ENCODE measurements around the gene TOB1.

TOB1 gene

GRCh38 chr17:50832864-50833381 lies 33.2 kb downstream of the TOB1 start:
- DNase-seq (ENCODE audit: low read depth in 2 of 3, low spot score in 2 of 3) = no peak

- no peak for DNase-seq (ENCODE audit: low read depth in 2 of 3, low spot score in 2 of 3)
These were observed 33.8 kb downstream of the TOB1 start for GRCh38 chr17:50832267-50832863.

- no peak for DNase-seq (ENCODE audit: low read depth in 2 of 3, low spot score in 2 of 3)
These were observed 34.7 kb downstream of the TOB1 start for GRCh38 chr17:50831471-50831928.

DNA sequence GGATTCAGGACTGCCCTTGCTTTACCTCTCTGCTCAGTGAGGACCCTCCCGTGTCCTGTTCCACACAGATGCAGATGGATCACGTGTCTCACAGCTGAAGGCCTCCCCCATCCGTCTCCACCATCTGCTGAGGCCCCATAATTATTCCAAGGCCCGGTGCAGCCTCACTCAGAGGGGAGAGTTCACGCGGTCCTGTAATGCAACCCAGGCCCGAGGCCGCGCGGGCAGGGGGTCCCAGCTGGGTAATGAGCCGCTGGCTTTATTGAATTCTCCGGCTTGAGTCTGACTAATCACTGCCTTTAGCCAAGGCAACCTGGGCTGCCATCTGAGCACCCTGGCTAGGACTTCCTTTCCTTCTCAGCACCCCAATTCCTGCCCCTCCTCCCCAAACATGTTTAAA lies 35.2 kb downstream of the TOB1 start:
- no peak for DNase-seq (ENCODE audit: low read depth in 2 of 3, low spot score in 2 of 3)

- DNase-seq (ENCODE audit: low read depth in 2 of 3, low spot score in 2 of 3) = no peak
These were observed 35.8 kb downstream of the TOB1 start for GRCh38 chr17:50830352-50830751.

DNA sequence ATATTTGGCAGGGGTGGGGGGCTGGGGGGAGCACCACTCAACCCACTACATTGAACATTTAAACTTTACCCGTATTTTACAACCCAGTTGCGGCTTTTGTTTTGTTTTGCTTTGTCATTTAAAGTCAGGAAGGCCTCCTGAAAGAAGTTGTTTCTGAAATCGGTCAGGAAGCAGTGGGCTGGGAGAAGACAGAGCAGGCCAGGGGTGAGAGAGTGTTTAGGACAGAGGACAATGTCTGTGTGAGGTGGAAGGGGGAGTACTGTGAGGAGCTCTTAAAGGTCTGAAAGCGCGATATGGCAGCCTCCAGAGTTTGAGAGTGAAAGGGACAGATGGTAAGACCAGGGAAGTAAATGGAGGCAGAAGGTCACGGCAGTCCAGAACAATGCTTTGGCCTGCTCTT lies 36.8 kb downstream of the TOB1 start:
- DNase-seq (ENCODE audit: low read depth in 2 of 3, low spot score in 2 of 3) = no peak

DNA sequence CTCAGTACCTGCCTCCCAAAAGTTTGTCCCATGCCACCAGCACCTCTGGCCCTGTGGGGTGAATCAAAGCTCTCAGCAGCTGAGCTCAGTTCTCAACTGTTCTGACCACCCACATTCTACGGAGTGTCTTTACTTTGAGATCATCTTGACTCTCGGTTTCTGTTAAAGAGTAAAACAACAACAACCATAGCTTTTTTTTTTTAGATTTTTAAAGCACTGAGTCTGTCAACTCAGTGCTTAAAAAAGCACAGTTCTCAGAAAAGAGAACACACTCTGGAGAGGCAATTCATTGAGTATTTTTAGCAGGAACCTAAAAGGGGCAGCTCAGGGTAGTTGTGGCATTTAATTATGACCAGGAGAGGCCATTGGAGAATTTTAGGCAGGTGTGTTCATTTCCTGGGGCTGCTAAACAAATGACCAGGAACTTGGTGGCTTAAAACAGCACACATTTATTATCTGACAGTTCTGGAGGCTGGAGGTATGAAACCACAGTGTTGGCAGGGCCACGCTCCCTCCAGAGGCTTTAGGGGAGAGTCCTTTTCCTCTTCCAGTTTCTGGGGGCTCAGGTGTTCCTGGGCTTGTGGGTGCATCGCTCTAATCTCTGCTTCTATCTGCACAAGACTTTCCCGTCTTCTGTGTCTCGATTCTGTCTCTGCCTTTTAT lies 37.5 kb downstream of the TOB1 start:
- DNase-seq (ENCODE audit: low read depth in 2 of 3, low spot score in 2 of 3) = no peak

DNA sequence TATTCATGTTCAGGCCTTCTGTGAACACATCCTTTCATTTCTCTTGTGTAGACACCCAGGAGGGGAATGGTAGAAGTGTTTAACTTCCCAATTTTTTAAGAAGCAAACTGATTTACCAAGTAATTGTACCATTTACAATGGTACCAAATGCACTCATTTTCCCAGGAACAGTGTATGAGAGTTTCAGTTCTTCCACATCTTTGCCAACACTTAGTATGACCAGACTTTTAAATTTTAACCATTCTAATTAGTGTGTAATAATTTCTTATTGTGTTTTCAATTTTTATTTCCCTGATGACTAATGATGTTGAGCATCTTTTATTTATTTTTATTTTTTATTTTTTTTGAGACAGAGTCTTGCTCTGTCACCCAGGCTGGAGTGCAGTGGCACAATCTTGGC lies 41.0 kb downstream of the TOB1 start:
- DNase-seq (ENCODE audit: low read depth in 2 of 3, low spot score in 2 of 3) = no peak

- DNase-seq (ENCODE audit: low read depth in 2 of 3, low spot score in 2 of 3) = no peak
These were observed 41.7 kb downstream of the TOB1 start for GRCh38 chr17:50824429-50824828.

GRCh38 chr17:50822550-50822949 lies 43.6 kb downstream of the TOB1 start:
- no peak for DNase-seq (ENCODE audit: low read depth in 2 of 3, low spot score in 2 of 3)

DNA sequence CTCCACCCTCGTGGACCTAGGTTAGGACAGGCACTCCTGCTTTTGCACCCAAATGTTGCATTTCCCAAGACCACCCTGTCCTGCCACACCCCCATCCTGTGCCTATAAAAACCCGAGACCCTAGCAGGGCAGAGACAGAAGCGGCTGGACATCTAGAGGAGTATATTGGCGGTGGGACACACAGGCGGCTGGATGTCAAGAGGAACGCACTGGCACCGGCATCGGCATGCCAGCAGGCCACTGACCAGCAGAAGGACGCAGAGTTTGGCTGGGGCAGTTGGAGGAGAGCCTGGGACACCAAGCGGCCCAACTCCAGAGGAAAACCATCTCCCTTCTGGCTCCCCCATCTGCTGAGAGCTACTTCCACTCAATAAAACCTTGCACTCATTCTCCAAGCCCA lies 45.5 kb downstream of the TOB1 start:
- DNase-seq (ENCODE audit: low read depth in 2 of 3, low spot score in 2 of 3) = no peak

- no peak for DNase-seq (ENCODE audit: low read depth in 2 of 3, low spot score in 2 of 3)
These were observed 47.1 kb downstream of the TOB1 start for GRCh38 chr17:50818921-50819657.

DNA sequence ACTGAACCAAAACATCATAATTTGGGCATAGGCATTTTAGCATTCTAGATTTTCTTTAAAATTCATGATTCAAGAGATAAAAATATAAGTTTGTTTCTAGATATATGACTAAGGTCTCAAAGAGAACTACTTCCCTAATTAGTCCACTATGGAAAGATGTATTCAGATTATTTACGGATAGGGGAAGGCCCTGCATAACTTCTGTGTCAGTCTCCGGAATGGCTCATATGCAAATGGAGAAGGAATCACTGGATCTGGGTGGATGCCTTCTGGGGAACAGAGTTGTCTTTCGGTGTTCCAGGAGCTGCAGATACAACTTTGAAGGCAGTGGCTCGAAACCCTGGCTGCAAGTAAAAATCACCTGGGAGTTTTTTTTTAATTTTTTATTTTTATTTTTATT lies 47.9 kb downstream of the TOB1 start:
- DNase-seq (ENCODE audit: low read depth in 2 of 3, low spot score in 2 of 3) = no peak

DNA sequence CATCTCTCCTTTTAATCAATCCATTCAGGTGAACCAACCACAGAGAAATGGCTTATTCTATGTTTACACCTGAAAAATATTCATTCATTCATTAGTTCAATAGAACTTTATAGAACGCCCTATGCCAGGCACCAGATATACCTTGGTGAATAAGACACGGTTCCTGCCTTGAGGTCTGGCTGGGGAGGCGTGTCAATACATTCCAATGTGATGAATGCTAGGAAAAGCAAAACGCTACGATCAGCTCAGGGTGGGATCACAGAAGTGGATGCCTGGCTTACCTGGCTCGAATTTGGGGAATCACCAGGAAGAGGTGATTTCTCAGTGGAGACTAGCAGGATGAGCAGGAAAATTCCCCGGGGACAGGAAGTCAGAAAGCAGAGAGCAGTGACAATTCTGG lies 48.3 kb downstream of the TOB1 start:
- no peak for DNase-seq (ENCODE audit: low read depth in 2 of 3, low spot score in 2 of 3)

DNA sequence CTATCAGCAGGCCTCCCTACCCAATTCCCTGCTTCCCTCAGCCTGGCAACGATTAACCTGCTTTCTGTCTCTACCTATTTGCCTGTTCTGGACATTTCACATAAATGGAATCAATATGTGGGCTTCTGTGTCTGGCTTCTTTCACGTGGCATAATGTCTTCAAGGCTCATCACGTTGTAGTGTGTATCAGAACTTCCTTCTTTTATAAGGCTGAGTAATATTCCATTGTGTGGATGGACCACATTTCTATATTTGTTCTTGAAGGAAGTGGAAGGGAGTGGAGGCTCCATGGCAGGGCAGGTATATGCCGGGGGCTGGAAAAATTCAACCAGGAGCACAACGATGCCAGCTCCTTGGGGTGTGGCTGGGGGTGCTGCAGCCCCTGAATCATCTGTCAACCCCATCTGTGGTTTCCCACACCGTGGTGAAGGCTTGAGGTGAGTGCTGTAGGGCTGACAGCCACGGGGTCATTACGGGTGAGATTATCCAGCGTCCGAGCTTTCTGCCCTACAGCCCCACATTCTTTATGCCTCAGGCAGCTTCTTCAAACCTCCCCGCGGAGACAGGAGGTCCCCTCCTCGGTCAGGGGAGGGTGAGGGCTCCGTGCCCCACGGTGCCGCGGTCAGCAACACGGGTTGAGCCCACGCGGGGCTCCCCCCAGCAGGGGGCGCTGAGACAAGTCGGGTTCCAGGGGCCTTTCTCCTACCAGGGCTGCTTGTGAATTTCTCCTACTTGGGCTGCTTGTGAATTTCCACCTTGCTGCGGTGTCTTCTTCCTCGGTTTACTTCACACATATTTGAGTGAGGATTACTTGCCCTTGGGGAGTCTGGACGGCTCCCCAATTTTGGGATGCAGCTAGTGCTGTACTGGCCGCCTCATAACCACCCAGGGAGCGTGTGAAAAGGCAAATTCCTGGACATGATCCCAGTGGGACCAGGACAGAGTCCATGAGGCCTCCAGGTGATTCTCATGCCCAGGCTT lies 49.1 kb downstream of the TOB1 start:
- DNase-seq (ENCODE audit: low read depth in 2 of 3, low spot score in 2 of 3) = peak; percentile 10 to 45 (median 38)

- DNase-seq (ENCODE audit: low read depth in 2 of 3, low spot score in 2 of 3) = no peak
These were observed 49.9 kb downstream of the TOB1 start for GRCh38 chr17:50816271-50816670.

DNA sequence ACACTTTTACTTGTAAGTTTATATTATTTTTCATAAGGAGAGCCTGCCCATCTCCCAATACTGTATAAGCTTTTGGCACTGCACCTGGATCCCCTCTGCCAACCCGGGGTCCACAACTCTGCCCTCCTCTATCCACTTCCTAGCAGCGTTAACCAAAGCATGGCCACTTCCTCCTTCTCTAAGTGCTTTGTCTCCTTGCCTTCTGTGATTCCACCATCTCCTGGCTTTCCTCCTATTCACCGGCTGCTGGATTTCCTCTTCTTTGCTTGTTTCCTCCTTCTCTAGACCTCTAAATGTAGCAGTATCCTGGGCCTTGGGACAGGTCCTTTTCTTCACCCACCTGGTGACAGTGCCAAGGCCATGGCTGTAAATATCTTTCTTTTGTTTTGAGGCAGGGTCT lies 50.8 kb downstream of the TOB1 start:
- DNase-seq (ENCODE audit: low read depth in 2 of 3, low spot score in 2 of 3) = no peak

DNA sequence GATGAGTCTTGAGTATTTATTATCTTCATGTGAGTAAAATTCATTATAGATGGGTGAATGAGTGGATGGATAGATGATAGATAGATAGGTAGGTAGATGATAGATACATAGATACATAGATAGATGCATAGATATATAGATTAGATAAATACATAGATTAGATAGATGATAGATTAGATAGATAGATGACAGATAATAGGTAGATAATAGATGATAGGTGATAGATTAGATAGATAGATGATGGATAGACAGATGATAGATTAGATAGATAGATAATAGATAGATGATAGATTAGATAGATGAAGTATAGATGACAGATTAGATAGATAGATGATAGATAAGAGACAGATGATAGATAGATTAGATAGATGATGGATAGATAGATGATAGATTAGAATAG lies 52.6 kb downstream of the TOB1 start:
- no peak for DNase-seq (ENCODE audit: low read depth in 2 of 3, low spot score in 2 of 3)
